HG02884 (cell line): Measurements from ENCODE around the gene AIRE.
"Not testable (repeated sequence)": the region's sequence is repeated elsewhere in the genome, so short reads cannot be mapped to it uniquely, and the experiment has no call there.

Experiments
- ATAC-seq: cut with Tn5 transposase; IDR thresholded peaks from one replicate; pipeline ENCODE4 v1.9.1; 2021; ENCODE audit warnings: mild to moderate bottlenecking, moderate library complexity; ENCODE audit not compliant: unreplicated experiment

The AIRE gene

DNA sequence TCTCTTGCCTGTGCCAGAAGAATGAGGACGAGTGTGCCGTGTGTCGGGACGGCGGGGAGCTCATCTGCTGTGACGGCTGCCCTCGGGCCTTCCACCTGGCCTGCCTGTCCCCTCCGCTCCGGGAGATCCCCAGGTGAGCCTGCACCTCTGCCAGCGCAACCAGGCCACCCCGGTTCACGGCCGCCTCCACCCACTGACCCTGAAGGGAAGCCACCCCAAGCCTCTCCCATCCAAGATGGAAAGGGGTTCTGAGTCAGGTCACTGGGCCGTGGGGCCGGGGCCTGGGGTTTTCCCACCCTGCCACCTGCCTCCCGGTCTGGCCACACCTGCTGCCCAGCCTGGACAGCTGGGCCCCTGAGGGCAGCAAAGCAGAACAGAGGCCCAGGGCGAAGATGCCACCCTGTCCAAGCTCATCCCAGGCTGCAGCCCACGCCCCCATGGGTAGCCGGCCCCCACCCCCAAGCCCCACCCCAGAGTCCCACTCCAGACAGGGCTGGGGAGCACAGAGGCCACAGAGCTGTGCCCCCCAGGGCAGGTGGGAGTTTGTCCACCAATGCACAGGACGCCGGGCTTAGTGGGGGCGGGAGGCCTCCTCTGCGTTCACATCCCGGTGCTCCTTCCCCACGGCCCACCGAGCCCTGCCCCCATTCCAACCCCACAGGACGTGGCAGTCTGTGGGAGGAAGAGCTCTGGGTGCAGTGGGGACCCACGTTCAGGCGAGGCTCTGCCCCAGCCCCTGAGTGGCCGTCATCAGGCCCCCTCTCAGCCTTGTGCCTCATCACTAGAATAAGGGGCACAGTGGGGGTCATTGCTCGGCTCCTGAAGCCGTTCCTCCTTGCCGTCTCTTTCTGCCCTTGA is 5.6 kb downstream of the AIRE start:
- ATAC-seq: no peak

DNA sequence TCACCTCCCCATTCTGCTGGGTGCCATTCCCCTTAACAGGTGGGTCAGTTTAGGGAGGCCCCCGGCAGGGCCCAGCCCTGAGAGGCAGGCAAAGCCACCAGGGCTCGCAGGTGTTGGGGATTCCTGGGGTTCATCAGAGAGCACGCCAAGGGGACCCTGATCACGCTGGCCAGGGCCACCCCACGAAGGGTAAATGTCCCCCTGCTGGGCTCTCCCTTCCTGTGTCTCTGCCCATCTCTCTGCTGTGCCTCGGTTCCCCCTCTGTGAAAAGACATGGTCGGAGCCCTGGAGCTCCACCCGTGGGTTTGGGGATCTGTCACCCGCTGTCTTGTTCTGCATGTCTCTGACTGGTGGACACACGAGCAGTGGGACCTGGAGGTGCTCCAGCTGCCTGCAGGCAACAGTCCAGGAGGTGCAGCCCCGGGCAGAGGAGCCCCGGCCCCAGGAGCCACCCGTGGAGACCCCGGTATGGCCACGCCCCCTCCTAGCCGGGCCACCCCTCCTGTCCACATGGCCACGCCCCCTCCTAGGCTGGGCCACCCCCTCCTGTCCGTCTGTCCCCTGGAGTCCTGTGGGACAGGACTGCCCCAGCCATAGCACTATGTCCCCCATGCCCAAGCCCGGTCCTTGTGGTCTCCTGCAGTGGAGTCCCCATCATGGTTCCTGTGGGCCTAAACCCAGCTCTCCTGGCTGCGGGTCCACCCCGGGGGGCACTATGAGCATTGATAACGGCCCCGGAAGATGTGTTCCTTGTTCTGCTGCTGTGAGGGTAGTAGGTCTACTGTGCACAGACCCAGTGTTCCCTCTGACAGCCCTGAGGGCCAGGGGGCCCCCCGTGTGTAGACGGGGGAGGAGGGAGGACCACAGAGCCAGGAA is 6.5 kb downstream of the AIRE start:
- ATAC-seq: no peak

DNA sequence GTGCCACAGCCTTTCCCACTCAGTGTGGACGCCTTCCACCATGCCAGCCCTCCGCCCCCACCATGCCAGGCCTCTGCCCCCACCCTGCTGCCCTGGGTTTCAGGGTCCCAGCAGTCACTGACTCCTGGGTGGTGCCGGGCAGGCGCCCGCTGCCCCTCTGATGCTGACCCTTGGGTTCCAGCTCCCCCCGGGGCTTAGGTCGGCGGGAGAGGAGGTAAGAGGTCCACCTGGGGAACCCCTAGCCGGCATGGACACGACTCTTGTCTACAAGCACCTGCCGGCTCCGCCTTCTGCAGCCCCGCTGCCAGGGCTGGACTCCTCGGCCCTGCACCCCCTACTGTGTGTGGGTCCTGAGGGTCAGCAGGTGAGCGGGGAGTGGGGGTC is 7.1 kb downstream of the AIRE start:
- ATAC-seq: no peak

DNA sequence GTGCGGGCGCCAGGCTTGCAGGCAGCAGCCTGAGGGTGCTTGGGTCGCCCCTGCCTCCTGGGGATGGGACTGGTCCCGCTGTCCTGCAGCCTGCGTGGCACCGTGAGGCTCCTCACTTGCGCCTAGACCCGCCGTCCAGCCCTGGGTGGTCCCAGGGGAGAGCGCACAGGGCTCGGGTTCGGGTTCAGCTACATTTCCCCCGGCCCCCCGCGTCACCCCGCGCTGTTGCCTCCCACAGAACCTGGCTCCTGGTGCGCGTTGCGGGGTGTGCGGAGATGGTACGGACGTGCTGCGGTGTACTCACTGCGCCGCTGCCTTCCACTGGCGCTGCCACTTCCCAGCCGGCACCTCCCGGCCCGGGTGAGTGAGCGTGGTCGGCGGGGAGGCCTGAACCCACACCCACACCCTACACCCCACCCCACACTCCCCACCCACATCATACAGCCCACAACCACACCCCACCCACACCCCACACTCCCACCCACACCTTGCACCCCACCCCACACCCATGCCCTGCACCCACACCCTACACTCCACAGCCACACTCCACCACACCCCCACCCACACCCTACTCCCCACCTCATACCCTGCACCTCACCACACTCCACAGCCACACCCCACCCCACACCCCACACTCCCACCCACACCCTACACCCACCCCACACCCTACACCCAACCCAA is 8.0 kb downstream of the AIRE start:
- ATAC-seq: no peak

DNA sequence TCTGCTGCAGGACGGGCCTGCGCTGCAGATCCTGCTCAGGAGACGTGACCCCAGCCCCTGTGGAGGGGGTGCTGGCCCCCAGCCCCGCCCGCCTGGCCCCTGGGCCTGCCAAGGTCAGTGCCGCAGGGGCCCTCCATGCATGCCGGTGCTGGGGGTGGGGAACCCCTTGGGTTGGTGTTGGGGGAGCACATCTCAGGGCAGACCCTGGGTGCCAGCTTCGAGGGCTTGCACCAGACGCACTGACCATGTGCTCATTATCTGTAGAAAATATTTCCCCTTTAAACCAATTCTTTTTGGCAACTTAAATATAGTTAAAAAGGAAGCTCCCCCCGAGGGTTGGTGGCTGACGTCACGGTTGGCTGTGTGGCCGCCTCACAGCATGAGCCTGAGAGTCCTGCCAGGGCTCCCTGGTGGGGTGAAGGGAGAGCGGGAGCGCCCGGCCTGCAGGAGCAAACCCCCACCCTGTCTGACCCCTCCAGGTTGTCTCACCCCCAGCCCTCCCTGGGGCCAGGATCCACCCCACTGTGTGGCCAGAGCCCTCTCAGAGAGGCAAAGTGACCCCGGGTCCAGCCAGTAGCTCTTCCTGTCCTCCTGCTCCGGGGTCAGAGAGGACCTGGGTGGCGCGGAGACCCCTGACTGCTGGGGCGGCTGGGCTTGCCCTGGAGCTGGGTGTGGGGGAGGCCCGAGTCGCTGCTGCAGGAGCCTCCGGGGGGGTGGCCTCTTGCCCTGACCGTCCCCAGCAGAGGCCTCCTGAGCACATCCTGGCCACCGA is 8.9 kb downstream of the AIRE start:
- no peak for ATAC-seq

DNA sequence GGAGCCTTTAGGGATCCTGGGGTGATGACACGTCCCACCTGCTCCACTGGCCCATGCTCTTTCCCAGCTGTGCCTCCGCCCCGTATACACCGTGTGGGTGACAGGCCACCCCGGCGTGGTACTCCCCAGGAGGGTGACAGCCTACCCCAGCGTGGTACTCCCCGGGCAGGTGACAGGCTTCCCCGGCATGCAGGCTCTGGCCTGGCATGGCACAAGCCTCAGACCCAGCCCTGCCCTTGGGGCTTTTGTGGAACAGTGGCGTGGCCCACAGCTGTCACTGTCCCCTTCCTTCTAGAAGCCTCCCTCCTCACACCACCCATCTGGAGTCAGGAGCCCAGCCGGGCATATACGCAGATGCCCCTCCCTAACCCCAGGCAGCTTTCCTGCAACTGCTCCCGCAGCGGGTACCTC is 9.5 kb downstream of the AIRE start:
- ATAC-seq: no peak

DNA sequence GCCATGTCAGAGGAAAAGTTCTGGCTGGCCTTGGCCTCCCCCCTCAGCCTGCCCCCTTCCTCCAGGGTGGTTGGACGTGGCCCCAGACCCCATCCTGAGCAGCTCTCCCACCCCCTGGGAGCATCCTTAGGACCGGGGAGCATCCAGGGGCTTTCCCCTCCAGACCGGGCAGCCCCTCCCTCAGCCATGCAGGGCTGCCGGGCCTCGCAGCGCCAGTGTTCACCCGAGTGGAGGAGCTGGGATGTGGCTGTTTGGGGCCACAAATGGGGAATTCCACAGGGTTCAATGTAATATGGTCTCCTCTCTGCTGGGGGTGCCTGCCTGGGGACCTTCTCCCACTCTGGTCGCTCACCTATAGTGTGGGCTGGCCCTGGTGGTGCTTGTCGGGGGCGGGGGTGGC is 10.0 kb downstream of the AIRE start:
- ATAC-seq: no peak

DNA sequence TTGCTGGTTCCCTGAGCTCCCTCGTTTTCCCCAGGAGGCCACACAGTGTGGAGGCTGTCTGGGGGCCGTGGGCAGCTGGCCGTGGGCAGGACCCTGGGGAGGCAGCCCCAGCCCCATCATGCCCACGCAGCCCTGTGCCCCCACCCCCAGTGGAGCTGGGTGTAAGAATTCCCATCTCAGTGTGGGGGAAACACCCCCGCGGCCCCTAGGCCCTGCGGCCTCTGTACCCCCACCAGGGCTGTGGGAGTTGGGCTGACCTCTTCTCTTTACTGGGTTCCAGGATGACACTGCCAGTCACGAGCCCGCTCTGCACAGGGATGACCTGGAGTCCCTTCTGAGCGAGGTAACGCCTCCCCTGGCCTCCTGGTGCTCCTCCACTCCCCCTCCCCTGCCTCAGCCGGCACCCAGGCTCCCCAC is 10.4 kb downstream of the AIRE start:
- no peak for ATAC-seq

DNA sequence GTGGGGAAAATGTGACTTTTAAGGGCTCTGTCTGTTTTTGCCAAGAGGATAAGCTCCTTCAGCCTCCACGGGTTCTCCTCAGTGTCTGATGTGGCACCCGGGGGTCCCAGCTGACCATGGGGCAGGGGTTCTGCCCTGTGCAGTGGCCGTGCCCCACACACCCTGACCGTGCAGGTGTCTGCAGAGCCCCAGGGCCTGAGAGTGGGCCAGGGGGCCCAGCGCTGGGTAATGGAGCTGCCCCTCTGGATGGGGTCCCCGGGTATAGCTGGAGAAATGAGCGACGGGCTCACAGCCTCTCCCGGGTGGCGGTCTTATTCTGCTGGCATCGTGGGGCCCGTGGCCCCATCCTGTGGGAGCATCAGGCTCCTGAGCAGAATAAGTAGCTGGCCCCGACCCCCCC is 11.2 kb downstream of the AIRE start:
- no peak for ATAC-seq

DNA sequence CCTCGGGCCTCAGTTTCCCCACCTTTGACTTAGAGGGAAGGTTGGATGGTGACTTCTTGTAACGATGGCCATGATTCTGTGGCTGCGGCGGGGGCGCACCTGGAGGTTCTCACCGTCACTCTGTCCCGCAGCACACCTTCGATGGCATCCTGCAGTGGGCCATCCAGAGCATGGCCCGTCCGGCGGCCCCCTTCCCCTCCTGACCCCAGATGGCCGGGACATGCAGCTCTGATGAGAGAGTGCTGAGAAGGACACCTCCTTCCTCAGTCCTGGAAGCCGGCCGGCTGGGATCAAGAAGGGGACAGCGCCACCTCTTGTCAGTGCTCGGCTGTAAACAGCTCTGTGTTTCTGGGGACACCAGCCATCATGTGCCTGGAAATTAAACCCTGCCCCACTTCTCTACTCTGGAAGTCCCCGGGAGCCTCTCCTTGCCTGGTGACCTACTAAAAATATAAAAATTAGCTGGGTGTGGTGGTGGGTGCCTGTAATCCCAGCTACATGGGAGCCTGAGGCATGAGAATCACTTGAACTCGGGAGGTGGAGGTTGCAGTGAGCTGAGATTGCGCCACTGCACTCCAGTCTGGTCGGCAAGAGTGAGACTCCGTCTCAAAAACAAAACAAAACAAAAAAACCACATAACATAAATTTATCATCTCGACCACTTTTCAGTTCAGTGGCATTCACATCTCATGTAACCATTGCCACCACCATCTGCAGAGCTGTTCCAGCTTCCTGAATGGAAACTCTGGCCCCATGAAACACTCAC is 12.0 kb downstream of the AIRE start:
- no peak for ATAC-seq

DNA sequence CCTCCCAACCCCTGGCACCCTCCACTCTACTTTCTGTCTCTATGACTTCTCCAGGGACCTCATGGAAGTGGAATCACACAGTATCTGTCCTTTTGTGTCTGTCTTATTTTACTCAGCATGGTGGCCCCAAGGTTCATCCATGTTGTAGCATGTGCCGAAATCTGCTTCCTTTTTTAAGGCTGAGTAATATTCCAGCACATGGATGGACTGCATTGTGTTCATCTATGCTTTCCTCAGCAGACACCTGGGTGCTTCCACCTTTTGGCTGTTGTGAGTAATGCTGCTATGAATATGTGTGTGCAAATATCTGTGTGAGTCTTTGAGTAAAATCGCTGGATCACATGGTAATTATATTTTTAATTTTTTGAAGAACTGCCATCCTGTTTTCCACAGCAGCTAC is 12.6 kb downstream of the AIRE start:
- ATAC-seq: no peak

DNA sequence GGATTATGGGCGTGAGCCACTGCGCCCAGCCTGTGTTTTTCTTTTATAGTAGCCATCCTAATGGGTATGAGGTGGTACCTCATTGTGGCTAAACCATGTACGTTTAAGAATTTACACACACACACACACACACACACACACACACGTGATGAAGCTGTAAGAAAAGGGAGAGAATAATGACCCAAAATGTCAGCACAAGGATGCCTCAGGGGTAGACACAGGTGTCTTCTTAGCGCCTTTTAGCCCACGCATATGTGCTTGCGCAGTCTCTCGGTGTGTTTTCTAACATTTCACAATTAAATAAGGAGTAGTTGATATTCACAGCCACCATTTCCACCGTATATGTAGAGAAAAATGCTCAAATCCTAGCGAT is 13.4 kb downstream of the AIRE start:
- no peak for ATAC-seq

DNA sequence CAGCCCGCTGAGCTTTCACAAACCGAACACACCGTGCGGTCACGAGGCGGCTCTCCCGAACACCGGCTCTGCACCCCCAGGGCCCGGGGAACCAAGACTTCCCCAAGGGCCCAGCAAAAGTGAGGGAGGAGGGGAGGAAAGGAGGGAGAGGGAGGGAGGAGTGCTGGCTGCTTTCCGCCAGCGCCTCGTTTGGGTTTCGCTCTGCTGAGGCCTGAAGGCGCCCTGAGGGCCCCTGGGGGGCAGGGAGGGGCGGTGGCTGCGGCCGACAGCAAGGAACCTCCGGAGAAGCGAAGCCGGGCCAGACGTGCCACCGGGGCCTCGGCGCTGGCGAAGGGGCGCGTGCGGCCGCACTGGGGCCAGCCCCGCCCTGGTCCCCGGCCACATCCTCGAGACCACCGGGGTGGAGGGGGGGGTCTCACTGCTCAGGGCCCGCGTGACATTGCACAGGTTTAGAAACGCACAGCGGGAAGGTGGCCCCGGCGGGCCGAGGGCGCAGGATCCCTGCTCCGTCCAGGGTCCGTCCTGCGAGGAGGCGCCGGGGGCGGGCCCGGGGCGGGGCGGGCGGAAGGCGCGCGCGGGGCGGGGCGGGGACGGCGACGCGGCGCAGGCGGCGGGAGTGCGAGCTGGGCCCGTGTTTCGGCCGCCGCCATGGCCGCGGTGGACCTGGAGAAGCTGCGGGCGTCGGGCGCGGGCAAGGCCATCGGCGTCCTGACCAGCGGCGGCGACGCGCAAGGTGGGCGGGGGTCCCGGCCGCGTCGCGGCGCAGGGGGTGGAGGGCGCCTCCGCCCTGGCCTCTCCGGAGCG is 14.0 kb downstream of the AIRE start, which contains the start of gene PFKL:
Gene PFKL, plus strand, starts transcription at position 596 of the 804 bp plus-strand sequence. Its CDS starts 53 bp downstream, at position 649.
- no peak for ATAC-seq

DNA sequence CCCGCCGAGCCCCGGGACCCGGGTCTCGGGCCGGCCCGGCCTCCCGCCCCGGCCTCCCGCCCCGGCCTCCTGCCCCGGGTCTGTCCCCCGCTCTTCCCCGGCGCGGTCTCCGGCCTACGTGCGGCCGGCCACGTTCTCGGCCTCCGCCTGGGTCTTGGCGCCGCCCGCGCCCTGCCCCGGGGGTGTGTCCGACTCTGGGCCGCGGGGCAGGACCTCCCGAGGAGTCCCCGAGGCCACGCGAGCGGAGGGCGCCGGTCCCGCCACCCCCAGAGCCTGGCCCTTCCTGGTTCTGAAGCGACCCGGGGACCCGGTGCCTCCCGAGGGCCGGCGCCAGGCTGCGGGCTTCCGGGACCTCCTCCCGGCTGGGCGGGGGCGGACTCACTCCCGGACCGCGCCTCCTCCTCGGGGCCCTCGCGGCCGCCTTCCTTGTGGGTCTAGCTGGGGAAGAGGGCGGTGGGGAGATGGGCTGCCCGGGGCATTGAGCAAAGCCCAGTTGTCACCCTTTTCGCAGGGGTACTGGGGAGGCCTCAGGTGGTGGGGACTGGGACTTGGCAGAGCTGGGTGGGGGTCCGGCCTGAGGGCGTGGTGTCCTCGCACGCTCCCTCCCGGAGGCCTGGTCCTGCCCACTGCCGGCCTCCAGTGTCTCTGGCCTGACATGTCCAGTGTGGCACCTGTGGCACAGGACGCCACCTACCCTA is 14.7 kb downstream of the AIRE start:
- no peak for ATAC-seq

DNA sequence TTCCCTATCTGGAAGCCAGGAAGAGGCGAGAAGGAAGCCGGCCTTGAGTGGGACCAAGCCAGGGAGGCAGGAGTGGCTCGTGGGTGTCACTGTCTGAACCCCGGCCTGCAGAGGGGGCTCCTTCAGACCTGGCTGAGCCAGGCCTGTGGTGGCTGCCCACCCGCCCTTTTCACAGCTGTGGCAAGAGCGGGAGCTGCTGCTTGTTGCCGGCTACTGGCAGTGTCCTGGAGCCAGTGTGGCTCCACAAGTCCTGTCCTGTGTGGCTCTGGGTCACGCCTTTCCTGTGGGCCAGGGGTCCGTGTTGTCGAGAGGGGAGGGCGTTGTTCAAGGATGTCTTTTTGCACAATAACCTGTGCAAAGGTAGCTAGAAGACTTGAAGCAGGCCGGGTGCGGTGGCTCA is 15.5 kb downstream of the AIRE start:
- no peak for ATAC-seq

DNA sequence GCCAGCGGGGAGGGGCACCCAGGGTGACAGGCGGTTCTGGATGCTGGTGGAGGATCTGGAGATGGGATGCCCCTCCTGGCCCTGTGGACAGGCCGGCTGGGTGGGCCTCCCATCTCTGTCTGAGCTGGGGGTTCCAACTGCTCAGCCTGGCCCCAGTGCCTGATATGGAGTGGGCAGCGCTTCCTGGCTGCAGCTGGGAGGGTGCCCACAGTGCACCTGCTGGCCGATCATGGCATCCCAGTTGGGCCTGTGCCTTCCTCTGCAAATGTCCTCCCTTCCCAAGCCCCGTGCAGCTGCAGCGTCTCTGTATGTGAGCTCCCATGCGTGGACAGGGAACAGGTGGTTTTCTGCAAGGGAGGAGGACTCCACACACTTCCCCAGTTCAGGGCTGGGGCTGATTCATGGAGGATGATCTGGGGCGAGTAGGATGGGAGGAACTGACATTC is 16.3 kb downstream of the AIRE start:
- no peak for ATAC-seq

DNA sequence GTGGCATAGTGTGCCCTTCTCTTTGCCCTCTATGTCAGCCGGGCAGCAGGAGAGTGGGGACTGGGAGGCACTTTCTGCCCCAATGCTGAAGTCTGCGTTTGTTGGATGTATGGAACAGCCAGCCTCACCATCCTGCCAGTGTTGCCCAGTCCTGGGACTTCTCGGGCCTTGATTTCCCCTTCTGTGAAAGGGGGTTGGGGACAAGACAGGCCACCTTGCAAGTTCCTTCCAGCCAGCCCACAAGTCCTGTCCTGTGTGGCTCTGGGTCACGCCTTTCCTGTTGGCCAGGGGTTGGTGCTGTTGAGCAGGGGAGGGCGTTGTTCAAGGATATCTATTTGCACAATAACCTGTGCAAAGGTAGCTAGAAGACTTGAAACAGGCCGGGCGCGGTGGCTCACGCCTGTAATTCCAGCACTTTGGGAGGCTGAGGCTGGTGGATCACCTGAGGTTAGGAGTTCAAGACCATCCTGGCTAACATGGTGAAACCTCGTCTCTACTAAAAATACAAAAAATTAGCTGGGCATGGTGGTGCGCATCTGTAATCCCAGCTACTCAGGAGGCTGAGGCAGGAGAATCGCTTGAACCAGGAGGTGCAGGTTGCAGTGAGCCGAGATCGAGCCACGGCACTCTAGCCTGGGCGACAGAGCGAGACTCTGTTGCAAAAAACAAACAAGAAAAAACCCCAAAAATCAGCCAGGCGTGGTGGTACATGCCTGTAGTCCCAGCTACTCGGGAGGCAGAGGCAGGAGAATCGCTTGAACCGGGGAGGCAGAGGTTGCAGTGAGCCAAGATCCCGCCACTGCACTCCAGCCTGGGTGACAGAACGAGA is 17.1 kb downstream of the AIRE start:
- not testable (repeated sequence) for ATAC-seq
